HEK293 (cell line): ENCODE results near the gene NCAPG.

Experiments
- PBX3 ChIP-seq: sonication (generic); formaldehyde crosslinking; IDR thresholded peaks from 2 replicates; pipeline ENCODE4 v1.8.1; 2022; ENCODE audit warnings: mild to moderate bottlenecking, moderate library complexity, missing genetic modification reagents
- ZBTB11 ChIP-seq: fragments of 450-650 bp; formaldehyde crosslinking; conservative IDR thresholded peaks from 2 replicates; pipeline ENCODE4 v1.5.1; 2016; ENCODE audit warnings: low read depth, missing biosample characterization, missing genetic modification characterization
- ZNF518A ChIP-seq: fragments of 450-650 bp; formaldehyde crosslinking; conservative IDR thresholded peaks from 2 replicates; pipeline ENCODE4 v1.5.1; 2016; ENCODE audit warnings: low read depth, missing biosample characterization, missing genetic modification characterization
- ZNF791 ChIP-seq: fragments of 450-650 bp; formaldehyde crosslinking; IDR thresholded peaks from 2 replicates; pipeline ENCODE4 v1.5.1; 2016; ENCODE audit warnings: missing biosample characterization, missing genetic modification characterization

Gene NCAPG

GRCh38 chr4:17894421-17894820, 83.6 kb downstream of the NCAPG start (continued):
- TF ChIP-seq ZNF518A (tag by site-specific recombination) (no peak), ZBTB11 (tag by site-specific recombination) (no peak), ZNF791 (tag by site-specific recombination) (no peak), PBX3 (CRISPR knock-in tag) (no peak)
